ENCODE results near the gene IPO4. TPM values are rescaled to one million over a fixed set of nuclear protein-coding genes. Genes with fewer than 3 reads are reported as not detected.
"Not testable (repeated sequence)": the region's sequence is repeated elsewhere in the genome, so short reads cannot be mapped to it uniquely, and the experiment has no call there.

IPO4 gene
- 75.0 and 87.9 TPM in 2 replicates for total RNA-seq (2014; rRNA removed)
- 37.3 TPM for polyA plus RNA-seq (2012)

- peak; percentile 96 for DNase-seq (ENCODE audit: low read depth)
These were observed at the start of gene IPO4 for GRCh38 chr14:24188251-24189058. TSS of gene IPO4 (minus strand) at chr14:24188816. CDS start at chr14:24188787, 29 bp downstream.

GRCh38 chr14:24238123-24238522, 49.5 kb upstream of the IPO4 start:
- DNase-seq (ENCODE audit: low read depth) = no peak

GRCh38 chr14:24237463-24237955, 48.9 kb upstream of the IPO4 start:
- peak; percentile 65 for DNase-seq (ENCODE audit: low read depth)

GRCh38 chr14:24236689-24237462, 48.3 kb upstream of the IPO4 start:
- DNase-seq (ENCODE audit: low read depth) = no peak

- DNase-seq (ENCODE audit: low read depth) = no peak
These were observed 47.4 kb upstream of the IPO4 start for GRCh38 chr14:24235804-24236688.

GRCh38 chr14:24234095-24235005, 45.7 kb upstream of the IPO4 start:
- DNase-seq (ENCODE audit: low read depth) = no peak

- no peak for DNase-seq (ENCODE audit: low read depth)
These were observed 44.9 kb upstream of the IPO4 start for GRCh38 chr14:24233538-24233866.

GRCh38 chr14:24232645-24233537, 44.3 kb upstream of the IPO4 start, which contains the start of gene GMPR2:
TSS of gene GMPR2 (plus strand) at chr14:24232929. CDS start at chr14:24233254, 325 bp downstream.
- peak; percentile 5 for DNase-seq (ENCODE audit: low read depth)

GRCh38 chr14:24232121-24232644, 43.6 kb upstream of the IPO4 start, which contains the start of gene NEDD8:
TSS of gene NEDD8 (minus strand) at chr14:24232367. CDS start at chr14:24232267, 100 bp downstream.
- peak; percentile 98 for DNase-seq (ENCODE audit: low read depth)

- DNase-seq (ENCODE audit: low read depth) = no peak
These were observed 42.9 kb upstream of the IPO4 start for GRCh38 chr14:24231263-24232120.

- DNase-seq (ENCODE audit: low read depth) = no peak
These were observed 40.3 kb upstream of the IPO4 start for GRCh38 chr14:24228902-24229301.

- no peak for DNase-seq (ENCODE audit: low read depth)
These were observed 37.9 kb upstream of the IPO4 start for GRCh38 chr14:24226473-24226872.

- peak; percentile 83 for DNase-seq (ENCODE audit: low read depth)
These were observed 36.0 kb upstream of the IPO4 start for GRCh38 chr14:24224618-24225071.

GRCh38 chr14:24222987-24223386, 34.4 kb upstream of the IPO4 start:
- not testable (repeated sequence) for DNase-seq (ENCODE audit: low read depth)

GRCh38 chr14:24219521-24219920, 30.9 kb upstream of the IPO4 start:
- no peak for DNase-seq (ENCODE audit: low read depth)

GRCh38 chr14:24219080-24219479, 30.5 kb upstream of the IPO4 start:
- no peak for DNase-seq (ENCODE audit: low read depth)

GRCh38 chr14:24216876-24217275, 28.3 kb upstream of the IPO4 start:
- not testable (repeated sequence) for DNase-seq (ENCODE audit: low read depth)

GRCh38 chr14:24216345-24216699, 27.7 kb upstream of the IPO4 start:
- DNase-seq (ENCODE audit: low read depth) = no peak

All from LHCN-M2 (cell line).